ENCODE results near the gene ENOX2.
A peak's percentile ranks its signal among the peaks of the same experiment; 100 is the strongest.
"Not testable (repeated sequence)": the region's sequence is repeated elsewhere in the genome, so short reads cannot be mapped to it uniquely, and the experiment has no call there.

ENOX2 gene

DNA sequence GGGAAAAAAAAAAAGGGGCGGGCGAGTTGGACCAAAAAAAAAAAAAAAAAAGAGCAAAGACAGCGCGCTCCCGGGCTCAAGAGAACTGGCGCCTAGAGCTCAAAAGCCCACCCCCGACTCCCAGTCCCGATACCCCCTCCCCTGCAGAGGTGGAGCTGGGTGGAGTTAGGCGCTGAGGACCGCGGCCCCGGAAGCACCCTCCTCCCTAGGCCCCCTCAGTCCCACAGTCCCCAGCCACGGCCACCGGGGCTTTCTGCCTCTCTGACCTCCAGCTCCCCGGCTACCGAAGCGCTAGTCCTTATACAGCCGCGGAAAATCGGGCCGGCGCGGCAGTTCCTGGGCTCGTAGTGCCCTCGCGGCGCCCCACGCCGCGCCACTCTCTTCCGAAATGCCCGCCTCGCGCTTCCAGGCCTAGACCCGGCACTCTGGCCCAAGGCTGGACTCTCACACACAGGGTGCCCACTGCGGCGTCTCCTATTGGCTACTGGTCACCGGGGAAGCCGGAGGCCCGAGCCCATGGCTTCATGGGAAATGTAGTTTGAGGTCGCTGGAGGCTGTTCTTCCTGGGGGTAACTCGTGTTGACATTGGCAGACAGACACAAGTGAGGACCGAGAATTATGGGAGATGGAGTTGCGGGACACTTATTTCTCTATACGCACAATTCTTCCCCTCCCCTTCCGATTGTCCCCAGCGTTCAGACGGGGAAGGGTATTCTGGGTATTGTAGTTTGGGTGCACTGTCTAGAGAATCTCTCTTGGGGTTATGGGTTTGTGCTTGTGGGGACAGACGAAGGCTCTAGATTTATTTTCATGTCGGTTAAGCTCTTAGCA is at the start of gene ENOX2:
ENOX2 (minus strand) TSS at position 427 of the 831 bp plus-strand sequence. CDS start 199,993 bp downstream, outside the sequence.
- peak; percentile 82 for DNase-seq (ENCODE audit: low spot score)

DNA sequence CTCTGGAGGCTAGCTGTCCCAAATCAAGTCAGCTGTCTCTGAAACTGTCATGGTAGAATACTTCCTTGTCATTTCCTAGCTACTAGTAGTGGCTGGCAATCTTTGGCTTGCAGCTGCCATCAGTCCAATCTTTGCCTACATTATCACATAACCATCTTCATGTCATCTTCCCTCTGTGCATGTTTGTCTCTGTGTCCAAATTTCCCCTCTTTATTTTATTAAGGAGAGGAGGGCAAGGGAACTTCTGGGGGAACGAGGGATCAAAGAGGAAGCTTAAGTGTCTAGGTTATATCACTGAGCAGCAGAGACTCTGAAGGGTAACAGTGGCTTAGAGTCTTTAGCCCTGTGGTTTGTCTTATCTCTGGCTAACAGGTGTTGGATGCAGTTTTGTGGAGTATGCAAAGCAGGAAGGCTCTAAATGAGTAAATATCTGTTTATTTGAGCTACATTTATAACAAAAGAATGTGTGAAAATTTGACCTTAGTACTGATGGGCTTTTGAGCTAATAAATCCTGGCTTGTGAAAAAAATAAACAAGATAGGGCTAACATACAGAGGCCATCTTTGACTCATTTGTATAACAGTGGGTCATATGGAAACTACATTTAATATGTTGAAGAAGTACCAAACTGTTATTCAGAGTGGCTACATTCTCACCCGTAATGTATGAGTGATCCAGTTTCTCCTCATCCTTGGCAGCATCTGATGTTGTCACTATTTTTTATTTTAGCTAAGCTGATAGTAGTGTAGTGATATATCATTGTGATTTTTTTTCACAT is 49.4 kb upstream of the ENOX2 start:
- DNase-seq (ENCODE audit: low spot score): no peak

- DNase-seq (ENCODE audit: low spot score): no peak
Measured at GRCh38 chrX:130944230-130944629, 41.2 kb upstream of the ENOX2 start.

GRCh38 chrX:130937101-130937500 is 34.1 kb upstream of the ENOX2 start:
- no peak for DNase-seq (ENCODE audit: low spot score)

GRCh38 chrX:130933358-130933757 is 30.3 kb upstream of the ENOX2 start:
- DNase-seq (ENCODE audit: low spot score): no peak

DNA sequence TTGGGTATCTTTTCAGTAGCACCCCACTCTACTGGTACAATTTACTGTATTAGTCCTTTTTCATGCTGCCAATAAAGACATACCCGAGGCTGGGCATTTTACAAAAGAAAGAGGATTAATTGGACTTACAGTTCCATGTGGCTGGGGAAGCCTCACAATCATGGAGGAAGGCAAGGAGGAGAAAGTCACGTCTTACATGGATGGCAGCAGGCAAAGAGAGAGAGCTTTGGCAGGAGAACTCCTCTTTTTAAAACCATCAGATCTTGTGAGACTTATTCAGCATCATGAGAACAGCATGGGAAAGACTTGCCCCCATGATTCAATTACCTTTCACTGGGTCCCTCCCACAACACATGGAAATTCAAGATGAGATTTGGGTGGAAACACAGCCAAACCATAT is 17.4 kb upstream of the ENOX2 start:
- DNase-seq (ENCODE audit: low spot score): not testable (repeated sequence)

- DNase-seq (ENCODE audit: low spot score): not testable (repeated sequence)
Measured at GRCh38 chrX:130919676-130920075, 16.7 kb upstream of the ENOX2 start.

GRCh38 chrX:130918498-130918897 is 15.5 kb upstream of the ENOX2 start:
- DNase-seq (ENCODE audit: low spot score): not testable (repeated sequence)

- peak; percentile 53 for DNase-seq (ENCODE audit: low spot score)
Measured at GRCh38 chrX:130916636-130917422, 13.8 kb upstream of the ENOX2 start.

GRCh38 chrX:130915302-130915701 is 12.3 kb upstream of the ENOX2 start:
- no peak for DNase-seq (ENCODE audit: low spot score)

GRCh38 chrX:130909469-130910136 is 6.6 kb upstream of the ENOX2 start:
- no peak for DNase-seq (ENCODE audit: low spot score)

GRCh38 chrX:130906776-130907175 is 3.8 kb upstream of the ENOX2 start:
- DNase-seq (ENCODE audit: low spot score): no peak

DNA sequence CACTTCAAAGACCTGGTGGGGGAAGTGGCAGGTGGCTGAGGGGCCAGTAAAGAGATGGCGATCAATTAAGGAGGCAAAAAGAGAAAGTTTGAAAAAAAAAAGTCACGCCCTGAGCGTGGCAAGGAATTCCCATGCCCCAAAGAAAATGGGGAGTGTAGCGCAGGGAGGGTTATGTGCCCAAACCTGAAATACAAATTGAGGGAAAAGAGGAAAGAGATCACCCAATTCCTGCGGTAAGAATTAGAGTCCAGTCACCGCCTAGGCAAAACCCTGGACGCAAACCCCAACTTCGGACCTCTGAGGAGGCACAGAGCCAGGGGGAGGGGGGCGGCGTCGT is 595 bp downstream of the ENOX2 start:
- no peak for DNase-seq (ENCODE audit: low spot score)

GRCh38 chrX:130896802-130897501 is 6.1 kb downstream of the ENOX2 start:
- DNase-seq (ENCODE audit: low spot score): no peak

- DNase-seq (ENCODE audit: low spot score): no peak
Measured at GRCh38 chrX:130896026-130896425, 7.0 kb downstream of the ENOX2 start.

- no peak for DNase-seq (ENCODE audit: low spot score)
Measured at GRCh38 chrX:130895299-130895698, 7.7 kb downstream of the ENOX2 start.

- no peak for DNase-seq (ENCODE audit: low spot score)
Measured at GRCh38 chrX:130893356-130894085, 9.5 kb downstream of the ENOX2 start.

- no peak for DNase-seq (ENCODE audit: low spot score)
Measured at GRCh38 chrX:130887376-130887775, 15.6 kb downstream of the ENOX2 start.

- no peak for DNase-seq (ENCODE audit: low spot score)
Measured at GRCh38 chrX:130885996-130886395, 17.0 kb downstream of the ENOX2 start.

DNA sequence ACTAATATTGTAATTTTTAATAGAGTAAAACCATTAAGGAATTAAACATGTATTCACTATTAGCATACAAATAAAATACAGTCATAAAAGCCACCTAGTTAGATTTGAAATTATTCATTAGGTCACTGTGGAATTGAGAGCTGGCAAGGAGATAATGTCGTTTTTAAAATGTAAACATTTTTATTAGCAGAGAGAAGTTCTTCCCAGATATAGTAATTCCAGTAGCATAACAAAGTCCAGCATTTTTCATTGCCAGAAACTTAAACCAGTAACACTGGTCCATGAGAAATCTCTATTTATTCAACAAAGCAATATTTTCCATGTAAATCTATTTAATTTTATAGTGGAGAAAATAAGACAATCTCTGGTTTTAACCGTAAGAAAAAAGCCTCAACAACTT is 17.5 kb downstream of the ENOX2 start:
- no peak for DNase-seq (ENCODE audit: low spot score)

DNA sequence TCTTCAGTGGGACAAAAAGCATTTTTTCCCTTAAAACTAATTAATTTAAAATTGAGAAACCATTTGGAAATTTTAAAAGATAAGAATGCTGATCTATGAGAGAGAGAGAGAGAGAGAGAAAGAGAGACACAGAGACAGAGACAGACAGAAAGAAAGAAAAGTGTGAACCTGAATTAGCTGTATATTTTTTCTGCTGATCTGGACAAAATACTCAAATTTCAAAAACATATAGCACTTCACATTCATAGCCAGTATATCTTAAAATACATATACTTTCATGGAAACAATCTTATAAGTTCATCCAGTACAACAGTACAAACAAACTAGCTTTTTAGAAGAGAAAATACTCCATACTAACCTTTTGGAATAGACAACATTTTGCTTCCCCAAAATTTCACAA is 18.4 kb downstream of the ENOX2 start:
- no peak for DNase-seq (ENCODE audit: low spot score)

Data from kidney capillary endothelial cell (primary cell).